ENCODE data around the gene ANKK1. TPM values are rescaled to one million over a fixed set of nuclear protein-coding genes. Genes with fewer than 3 reads are reported as not detected.

The ANKK1 gene
- total RNA-seq, 1 experiment from 2014 or later, result 0.11 TPM

DNA sequence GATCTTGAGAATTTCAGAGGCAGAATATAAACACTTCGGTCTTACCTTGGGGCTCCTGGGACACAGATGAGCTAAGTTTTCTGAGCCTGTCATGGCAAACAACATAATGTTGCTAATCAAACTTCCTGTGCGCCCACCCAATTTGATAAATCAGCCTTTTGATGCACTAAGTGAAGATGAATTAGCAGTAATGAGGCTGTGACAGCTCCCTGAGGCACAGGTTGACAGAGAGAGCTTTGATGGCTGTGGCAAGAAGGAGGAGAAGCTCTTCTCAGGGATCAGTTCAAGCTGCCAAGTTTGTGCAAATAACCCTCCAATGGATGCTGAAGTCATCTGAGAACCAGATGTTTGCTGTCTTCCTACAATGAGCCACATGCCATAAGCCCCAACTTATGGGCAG is 53.2 kb downstream of the ANKK1 start:
- no peak for DNase-seq
- ChIA-PET POLR2A (no interaction called here), CTCF (interaction anchor here (0.7 kb wide), 1 partner anchor 42 kb away, joined by 5 read pairs; no protein-coding TSS in a partner anchor)
- H3K27me3 Mint-ChIP-seq (ENCODE audit: insufficient read depth, unreplicated experiment), result no peaks in the 10 kb centered on the region
- Histone ChIP-seq H3K4me1 (no peaks in the 10 kb centered on the region), H3K36me3 (ENCODE audit: control insufficient read depth, insufficient read depth, low read length) (no peaks in the 10 kb centered on the region), H3K27me3 (replicated peaks; ENCODE audit: control insufficient read depth, insufficient read depth, low read length) (no peaks in the 10 kb centered on the region), H3K4me3 (ENCODE audit: low read depth, low read length) (no peak overlapping the region), H3K9me3 (no peaks in the 10 kb centered on the region)
- intact Hi-C loops (cut with micrococcal nuclease; ENCODE audit: unreplicated experiment), result no loop called here
- no peaks in the 10 kb centered on the region for H3K4me1 Mint-ChIP-seq (ENCODE audit: low read depth, unreplicated experiment)
- H3K27ac Mint-ChIP-seq (ENCODE audit: unreplicated experiment), result no peak overlapping the region
- BruUV-seq (replicated peaks), result no TSS peak
- H3K9me3 Mint-ChIP-seq (ENCODE audit: unreplicated experiment), result no peaks in the 10 kb centered on the region
- no peaks in the 10 kb centered on the region for H3K36me3 Mint-ChIP-seq (ENCODE audit: insufficient read depth, unreplicated experiment)
- TF ChIP-seq, protein P1, sequence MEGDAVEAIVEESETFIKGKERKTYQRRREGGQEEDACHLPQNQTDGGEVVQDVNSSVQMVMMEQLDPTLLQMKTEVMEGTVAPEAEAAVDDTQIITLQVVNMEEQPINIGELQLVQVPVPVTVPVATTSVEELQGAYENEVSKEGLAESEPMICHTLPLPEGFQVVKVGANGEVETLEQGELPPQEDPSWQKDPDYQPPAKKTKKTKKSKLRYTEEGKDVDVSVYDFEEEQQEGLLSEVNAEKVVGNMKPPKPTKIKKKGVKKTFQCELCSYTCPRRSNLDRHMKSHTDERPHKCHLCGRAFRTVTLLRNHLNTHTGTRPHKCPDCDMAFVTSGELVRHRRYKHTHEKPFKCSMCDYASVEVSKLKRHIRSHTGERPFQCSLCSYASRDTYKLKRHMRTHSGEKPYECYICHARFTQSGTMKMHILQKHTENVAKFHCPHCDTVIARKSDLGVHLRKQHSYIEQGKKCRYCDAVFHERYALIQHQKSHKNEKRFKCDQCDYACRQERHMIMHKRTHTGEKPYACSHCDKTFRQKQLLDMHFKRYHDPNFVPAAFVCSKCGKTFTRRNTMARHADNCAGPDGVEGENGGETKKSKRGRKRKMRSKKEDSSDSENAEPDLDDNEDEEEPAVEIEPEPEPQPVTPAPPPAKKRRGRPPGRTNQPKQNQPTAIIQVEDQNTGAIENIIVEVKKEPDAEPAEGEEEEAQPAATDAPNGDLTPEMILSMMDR (IDR thresholded peaks at IDR 0.05; ENCODE audit: insufficient read depth in 1 of 2, low read depth in 1 of 2, low read length in 1 of 2, severe bottlenecking in 1 of 2, unreplicated experiment in 1 of 2), result no peak
- no peak overlapping the region for H3K4me3 Mint-ChIP-seq (ENCODE audit: unreplicated experiment)

DNA sequence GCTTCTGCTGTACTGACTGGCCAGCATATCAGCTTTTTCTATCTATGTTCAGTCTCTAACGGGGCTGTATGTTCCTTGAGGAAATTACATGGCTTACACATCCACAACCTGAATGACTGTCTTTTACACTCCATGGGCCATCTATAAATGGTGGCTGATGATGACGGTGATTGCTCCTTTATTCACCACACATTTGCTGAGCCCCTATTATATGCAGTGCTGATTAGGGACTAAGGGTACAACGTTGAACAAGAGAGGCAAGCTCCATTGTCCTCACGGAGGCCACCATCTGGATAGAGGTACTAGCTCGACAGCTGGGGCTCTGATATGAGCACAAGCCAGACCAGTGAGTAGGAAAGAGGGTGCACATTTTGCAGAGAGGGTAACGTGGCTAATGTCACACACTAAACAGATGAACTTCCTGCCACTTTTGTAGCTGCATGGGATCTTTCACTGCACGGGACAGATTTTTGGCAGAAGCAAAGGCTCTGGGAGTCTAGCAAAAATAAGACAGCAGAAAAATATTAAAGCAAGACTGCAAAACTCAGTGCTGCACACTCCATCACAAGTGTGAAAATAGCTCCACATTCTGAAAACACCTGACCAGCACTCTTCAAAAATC is 57.0 kb downstream of the ANKK1 start:
- DNase-seq, result no peak
- ChIA-PET CTCF (no interaction called here), POLR2A (no interaction called here)
- no peaks in the 10 kb centered on the region for H3K36me3 ChIP-seq (ENCODE audit: control insufficient read depth, insufficient read depth, low read length)
- no peak overlapping the region for H3K27ac Mint-ChIP-seq (ENCODE audit: unreplicated experiment)
- H3K36me3 Mint-ChIP-seq (ENCODE audit: insufficient read depth, unreplicated experiment), result no peaks in the 10 kb centered on the region
- TF ChIP-seq, protein P1 (IDR thresholded peaks at IDR 0.05; ENCODE audit: insufficient read depth in 1 of 2, low read depth in 1 of 2, low read length in 1 of 2, severe bottlenecking in 1 of 2, unreplicated experiment in 1 of 2), result no peak
- H3K9me3 Mint-ChIP-seq (ENCODE audit: unreplicated experiment), result no peaks in the 10 kb centered on the region
- peaks cover 22% of the 10 kb centered on the region for H3K4me1 Mint-ChIP-seq (ENCODE audit: low read depth, unreplicated experiment)
- H3K27me3 Mint-ChIP-seq (ENCODE audit: insufficient read depth, unreplicated experiment), result no peaks in the 10 kb centered on the region
- no peak overlapping the region for H3K4me3 Mint-ChIP-seq (ENCODE audit: unreplicated experiment)
- BruUV-seq (replicated peaks), result no TSS peak
- H3K27me3 ChIP-seq (replicated peaks; ENCODE audit: control insufficient read depth, insufficient read depth, low read length), result no peaks in the 10 kb centered on the region
- H3K4me3 ChIP-seq (ENCODE audit: low read depth, low read length), result no peak overlapping the region
- H3K9me3 ChIP-seq, result no peaks in the 10 kb centered on the region
- peaks cover 29% of the 10 kb centered on the region for H3K4me1 ChIP-seq
- intact Hi-C loops (cut with micrococcal nuclease; ENCODE audit: unreplicated experiment), result no loop called here

DNA sequence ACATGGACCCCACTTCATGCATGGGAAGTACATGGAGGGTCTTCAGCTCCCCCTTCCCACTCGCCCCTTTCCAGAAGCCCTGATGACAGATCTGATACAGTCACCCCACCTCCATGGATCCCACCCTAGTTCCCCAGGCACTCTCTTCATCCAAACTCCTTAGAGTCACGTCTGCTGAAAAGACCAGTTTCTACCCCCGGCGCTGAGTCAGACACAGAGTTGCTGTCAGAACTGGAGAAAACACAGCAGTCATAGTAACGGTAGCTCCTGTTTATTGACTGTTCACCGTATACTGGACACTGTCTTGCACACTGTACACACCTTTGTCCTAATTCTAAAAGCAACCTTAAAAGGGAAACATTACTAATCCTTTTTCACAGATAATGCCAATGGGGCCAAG is 58.5 kb downstream of the ANKK1 start:
- Mint-ChIP-seq H3K27ac (ENCODE audit: unreplicated experiment) (no peak overlapping the region), H3K4me3 (ENCODE audit: unreplicated experiment) (no peak overlapping the region), H3K9me3 (ENCODE audit: unreplicated experiment) (no peaks in the 10 kb centered on the region), H3K27me3 (ENCODE audit: insufficient read depth, unreplicated experiment) (no peaks in the 10 kb centered on the region), H3K4me1 (ENCODE audit: low read depth, unreplicated experiment) (peaks cover 22% of the 10 kb centered on the region), H3K36me3 (ENCODE audit: insufficient read depth, unreplicated experiment) (no peaks in the 10 kb centered on the region)
- no peak overlapping the region for H3K4me3 ChIP-seq (ENCODE audit: low read depth, low read length)
- TF ChIP-seq, protein P1 (IDR thresholded peaks at IDR 0.05; ENCODE audit: insufficient read depth in 1 of 2, low read depth in 1 of 2, low read length in 1 of 2, severe bottlenecking in 1 of 2, unreplicated experiment in 1 of 2), result no peak
- no peaks in the 10 kb centered on the region for H3K9me3 ChIP-seq
- BruUV-seq (replicated peaks), result no TSS peak
- POLR2A ChIA-PET, result no interaction called here
- CTCF ChIA-PET, result no interaction called here
- peaks cover 29% of the 10 kb centered on the region for H3K4me1 ChIP-seq
- H3K27me3 ChIP-seq (replicated peaks; ENCODE audit: control insufficient read depth, insufficient read depth, low read length), result no peaks in the 10 kb centered on the region
- no peak for DNase-seq
- no peaks in the 10 kb centered on the region for H3K36me3 ChIP-seq (ENCODE audit: control insufficient read depth, insufficient read depth, low read length)
- intact Hi-C loops (cut with micrococcal nuclease; ENCODE audit: unreplicated experiment), result loop anchor here (2.0 kb wide), 1 partner anchor 79 kb away; no protein-coding TSS in a partner anchor
